Measurements from ENCODE around the gene FOXJ1. TPM values are rescaled to one million over a fixed set of nuclear protein-coding genes. Genes with fewer than 3 reads are reported as not detected.

The FOXJ1 gene
- total RNA-seq, 4 donors from 2014 or later = 0.82 to 7.4 (median 1.9) TPM; not detected in 1

- Histone ChIP-seq H3K4me1 (peaks cover 0 to 25% (median 20%) of the 10 kb centered on the region in 4 donors), H3K27ac (no peak overlapping the region), H3K27me3 (peaks cover 65% of the 10 kb centered on the region), H3K4me3 (peak overlapping the region in 1 of 4 donors; percentile 17), H3K9me3 (no peaks in the 10 kb centered on the region), H3K36me3 (no peaks in the 10 kb centered on the region)
- no peak for TF ChIP-seq CTCF (IDR thresholded peaks at IDR 0.05)
- no peak for TF ChIP-seq POLR2A (IDR thresholded peaks at IDR 0.05)
- TF ChIP-seq EP300 (IDR thresholded peaks at IDR 0.05; ENCODE audit: low read depth) = no peak
- TF ChIP-seq POLR2AphosphoS5 (IDR thresholded peaks at IDR 0.05) = no peak
- in situ Hi-C loops (cut with MboI; ENCODE audit: low pct_ligation_motif_present in 1 of 4, low pct_unique_long_range_greater_than_20kb in 1 of 4, low sequenced_read_pairs in 3 of 4) (no loop called here), intact Hi-C loops (cut with DNase I; ENCODE audit: low total_unique reads) (no loop called here)
- DNase-seq = no peak
- 65% methylated on average over 12 of the region's 15 CpGs; no CpG with 5 or more reads in 1 of the 2 donors for WGBS, 2 donors (ENCODE audit: low coverage in 1 of 2)
Observed at GRCh38 chr17:76138896-76139752, 1.9 kb downstream of the FOXJ1 start.

- WGBS, 2 donors (ENCODE audit: low coverage in 1 of 2) = 48 to 60% methylated on average over 2 to 22 of the region's 23 CpGs
- Histone ChIP-seq H3K27ac (no peak overlapping the region), H3K4me1 (peaks cover 0 to 25% (median 20%) of the 10 kb centered on the region in 4 donors), H3K4me3 (no peak overlapping the region), H3K9me3 (no peaks in the 10 kb centered on the region), H3K36me3 (no peaks in the 10 kb centered on the region), H3K27me3 (peaks cover 72% of the 10 kb centered on the region)
- TF ChIP-seq EP300 (IDR thresholded peaks at IDR 0.05; ENCODE audit: low read depth) = no peak
- no peak for DNase-seq
- intact Hi-C loops (cut with DNase I; ENCODE audit: low total_unique reads) = no loop called here
- in situ Hi-C loops (cut with MboI; ENCODE audit: low pct_ligation_motif_present in 1 of 4, low pct_unique_long_range_greater_than_20kb in 1 of 4, low sequenced_read_pairs in 3 of 4) = no loop called here
Observed at GRCh38 chr17:76138234-76138895, 2.7 kb downstream of the FOXJ1 start.

- Histone ChIP-seq H3K27me3 (peaks cover 78% of the 10 kb centered on the region), H3K27ac (no peak overlapping the region), H3K9me3 (no peaks in the 10 kb centered on the region)
Observed at GRCh38 chr17:76137351-76138233, 3.5 kb downstream of the FOXJ1 start.

GRCh38 chr17:76137001-76137350, 4.1 kb downstream of the FOXJ1 start:
- H3K4me1 ChIP-seq = peaks cover 0 to 34% (median 21%) of the 10 kb centered on the region in 4 donors
- in situ Hi-C loops (cut with MboI; ENCODE audit: low pct_ligation_motif_present in 1 of 4, low pct_unique_long_range_greater_than_20kb in 1 of 4, low sequenced_read_pairs in 3 of 4) (no loop called here), intact Hi-C loops (cut with DNase I; ENCODE audit: low total_unique reads) (no loop called here)
- no peak for DNase-seq
- H3K4me3 ChIP-seq = no peak overlapping the region
- H3K27ac ChIP-seq = no peak overlapping the region
- TF ChIP-seq POLR2AphosphoS5 (IDR thresholded peaks at IDR 0.05) (no peak), POLR2A (IDR thresholded peaks at IDR 0.05) (no peak), EP300 (IDR thresholded peaks at IDR 0.05; ENCODE audit: low read depth) (no peak), CTCF (IDR thresholded peaks at IDR 0.05) (no peak)
- no peaks in the 10 kb centered on the region for H3K9me3 ChIP-seq
- WGBS, 2 donors (ENCODE audit: low coverage in 1 of 2) = 69% methylated on average over 7 of the region's 7 CpGs; no CpG with 5 or more reads in 1 of the 2 donors
- H3K27me3 ChIP-seq = peaks cover 81% of the 10 kb centered on the region
- no peaks in the 10 kb centered on the region for H3K36me3 ChIP-seq

More at GRCh38 chr17:76137351-76138233, 3.5 kb downstream of the FOXJ1 start:
- in situ Hi-C loops (cut with MboI; ENCODE audit: low pct_ligation_motif_present in 1 of 4, low pct_unique_long_range_greater_than_20kb in 1 of 4, low sequenced_read_pairs in 3 of 4) (no loop called here), intact Hi-C loops (cut with DNase I; ENCODE audit: low total_unique reads) (no loop called here)
- H3K4me1 ChIP-seq = peaks cover 0 to 28% (median 21%) of the 10 kb centered on the region in 4 donors
- 79% methylated on average over 13 of the region's 54 CpGs; no CpG with 5 or more reads in 1 of the 2 donors for WGBS, 2 donors (ENCODE audit: low coverage in 1 of 2)
- no peak overlapping the region for H3K4me3 ChIP-seq
- TF ChIP-seq POLR2AphosphoS5 (IDR thresholded peaks at IDR 0.05) (no peak), CTCF (IDR thresholded peaks at IDR 0.05) (no peak), EP300 (IDR thresholded peaks at IDR 0.05; ENCODE audit: low read depth) (no peak), POLR2A (IDR thresholded peaks at IDR 0.05) (no peak)
- DNase-seq = no peak
- H3K36me3 ChIP-seq = no peaks in the 10 kb centered on the region
